ENCODE data around the gene UEVLD.

Gene UEVLD

DNA sequence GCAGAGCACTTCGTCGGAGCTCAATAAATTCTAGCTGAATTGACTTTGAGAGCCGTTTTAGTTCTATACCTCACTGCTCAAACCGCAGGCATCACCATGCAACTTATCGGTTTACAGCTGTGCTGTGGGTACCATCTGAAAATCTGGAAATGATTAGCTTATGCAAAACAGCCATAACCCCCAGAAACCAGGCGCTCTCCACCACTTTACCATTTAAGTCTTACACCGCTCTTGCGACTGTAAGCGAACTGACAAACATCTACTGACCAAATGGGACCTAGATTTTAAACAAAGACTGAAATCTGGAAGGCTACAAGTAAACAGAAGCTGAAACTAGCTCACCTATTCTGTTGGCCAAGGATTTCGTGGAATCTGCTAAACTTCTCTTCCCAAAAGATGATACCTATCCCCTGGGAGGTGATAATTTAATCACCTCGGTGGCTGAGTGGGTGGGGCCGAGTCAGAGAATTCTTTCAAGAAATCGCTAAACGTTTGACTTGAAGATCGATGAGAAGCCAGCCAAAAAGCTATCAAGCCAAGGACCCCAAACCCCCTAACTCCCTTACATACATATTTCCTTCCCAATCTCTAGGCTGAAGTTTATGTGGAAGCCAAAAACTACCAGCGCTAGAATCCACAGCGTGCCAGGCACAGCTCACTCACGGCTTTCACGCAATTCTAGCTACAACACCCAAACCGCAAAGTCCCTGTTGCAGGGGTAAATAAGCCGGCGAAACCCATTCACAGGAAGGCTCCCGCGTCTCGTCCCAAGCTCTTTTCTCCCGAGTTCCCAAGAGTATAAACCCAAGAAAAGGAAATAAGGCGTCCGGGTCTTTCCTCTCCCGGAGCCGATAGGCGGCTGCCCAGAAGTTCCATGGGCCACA is 45.0 kb upstream of the UEVLD start:
- DNase-seq: peak; percentile 77
- peak overlapping the region; percentile 99 for H3K4me3 ChIP-seq (ENCODE audit: low read length)
- peaks cover 57% of the 10 kb centered on the region for H3K79me2 ChIP-seq (ENCODE audit: low read length)
- peak overlapping the region; percentile 88 for H2AFZ ChIP-seq (ENCODE audit: low read length)
- peak overlapping the region; percentile 88; the same call in 1 of the 2 replicates for H3K27ac ChIP-seq (ENCODE audit: low read length)
- no peaks in the 10 kb centered on the region for H3K9me2 ChIP-seq (replicated peaks; ENCODE audit: insufficient read depth, low read length)
- peaks cover 21% of the 10 kb centered on the region for H3F3A ChIP-seq (ENCODE audit: insufficient read depth, low read length)
- H3K27me3 ChIP-seq (replicated peaks; ENCODE audit: insufficient read depth, low read length): no peaks in the 10 kb centered on the region
- H3K4me1 ChIP-seq (ENCODE audit: low read length): peaks cover 8% of the 10 kb centered on the region
- H4K20me1 ChIP-seq (ENCODE audit: insufficient read depth, low read length): no peaks in the 10 kb centered on the region
- peak overlapping the region; percentile 84 for H3K4me2 ChIP-seq (ENCODE audit: low read depth, low read length)
- TF ChIP-seq EZH2phosphoT487 (IDR thresholded peaks at IDR 0.05; ENCODE audit: low read length) (no peak), EZH2 (optimal IDR thresholded peaks at IDR 0.05; ENCODE audit: low read depth, low read length) (no peak)
- TF ChIP-seq, protein P1, sequence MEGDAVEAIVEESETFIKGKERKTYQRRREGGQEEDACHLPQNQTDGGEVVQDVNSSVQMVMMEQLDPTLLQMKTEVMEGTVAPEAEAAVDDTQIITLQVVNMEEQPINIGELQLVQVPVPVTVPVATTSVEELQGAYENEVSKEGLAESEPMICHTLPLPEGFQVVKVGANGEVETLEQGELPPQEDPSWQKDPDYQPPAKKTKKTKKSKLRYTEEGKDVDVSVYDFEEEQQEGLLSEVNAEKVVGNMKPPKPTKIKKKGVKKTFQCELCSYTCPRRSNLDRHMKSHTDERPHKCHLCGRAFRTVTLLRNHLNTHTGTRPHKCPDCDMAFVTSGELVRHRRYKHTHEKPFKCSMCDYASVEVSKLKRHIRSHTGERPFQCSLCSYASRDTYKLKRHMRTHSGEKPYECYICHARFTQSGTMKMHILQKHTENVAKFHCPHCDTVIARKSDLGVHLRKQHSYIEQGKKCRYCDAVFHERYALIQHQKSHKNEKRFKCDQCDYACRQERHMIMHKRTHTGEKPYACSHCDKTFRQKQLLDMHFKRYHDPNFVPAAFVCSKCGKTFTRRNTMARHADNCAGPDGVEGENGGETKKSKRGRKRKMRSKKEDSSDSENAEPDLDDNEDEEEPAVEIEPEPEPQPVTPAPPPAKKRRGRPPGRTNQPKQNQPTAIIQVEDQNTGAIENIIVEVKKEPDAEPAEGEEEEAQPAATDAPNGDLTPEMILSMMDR (IDR thresholded peaks at IDR 0.05; ENCODE audit: low read length): no peak
- peak overlapping the region; percentile 87 for H3K9ac ChIP-seq (ENCODE audit: low read length)
- no peaks in the 10 kb centered on the region for H3K36me3 ChIP-seq (replicated peaks; ENCODE audit: insufficient read depth, low read length)
- no peaks in the 10 kb centered on the region for H3K9me3 ChIP-seq (replicated peaks; ENCODE audit: insufficient read depth, low read length)

DNA sequence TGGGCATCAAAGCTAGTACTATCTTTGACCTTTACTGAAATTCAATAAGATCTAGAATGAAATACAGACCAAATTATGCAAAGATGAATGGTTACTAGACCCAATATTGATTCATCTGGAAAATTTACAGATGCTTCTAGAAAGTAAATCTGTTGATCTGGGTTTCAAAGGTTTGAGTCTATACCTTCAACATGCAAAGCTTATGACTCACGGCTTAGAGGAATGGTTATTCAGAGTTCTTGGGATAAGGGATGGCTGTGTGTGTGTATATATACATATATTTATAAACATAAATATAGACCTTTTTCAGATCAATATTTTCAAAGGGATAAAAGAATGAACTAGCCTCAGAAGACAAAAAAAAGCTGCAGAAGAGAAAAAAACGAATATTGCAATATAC is 44.3 kb upstream of the UEVLD start:
- no peak for DNase-seq
- no peaks in the 10 kb centered on the region for H3K36me3 ChIP-seq (replicated peaks; ENCODE audit: insufficient read depth, low read length)
- no peaks in the 10 kb centered on the region for H4K20me1 ChIP-seq (ENCODE audit: insufficient read depth, low read length)
- TF ChIP-seq EZH2 (optimal IDR thresholded peaks at IDR 0.05; ENCODE audit: low read depth, low read length) (no peak), EZH2phosphoT487 (IDR thresholded peaks at IDR 0.05; ENCODE audit: low read length) (no peak)
- TF ChIP-seq, protein P1 (IDR thresholded peaks at IDR 0.05; ENCODE audit: low read length): no peak
- peaks cover 21% of the 10 kb centered on the region for H3F3A ChIP-seq (ENCODE audit: insufficient read depth, low read length)
- H3K9me3 ChIP-seq (replicated peaks; ENCODE audit: insufficient read depth, low read length): no peaks in the 10 kb centered on the region
- H3K27ac ChIP-seq (ENCODE audit: low read length): peak overlapping the region; percentile 88; the same call in 1 of the 2 replicates
- H3K9me2 ChIP-seq (replicated peaks; ENCODE audit: insufficient read depth, low read length): no peaks in the 10 kb centered on the region
- H3K4me1 ChIP-seq (ENCODE audit: low read length): peaks cover 8% of the 10 kb centered on the region
- H3K9ac ChIP-seq (ENCODE audit: low read length): no peak overlapping the region; the same call in 1 of the 2 replicates
- H3K79me2 ChIP-seq (ENCODE audit: low read length): peaks cover 63% of the 10 kb centered on the region
- H3K4me3 ChIP-seq (ENCODE audit: low read length): peak overlapping the region; percentile 99; the same call in 1 of the 2 replicates
- no peak overlapping the region for H2AFZ ChIP-seq (ENCODE audit: low read length)
- H3K27me3 ChIP-seq (replicated peaks; ENCODE audit: insufficient read depth, low read length): no peaks in the 10 kb centered on the region
- H3K4me2 ChIP-seq (ENCODE audit: low read depth, low read length): peak overlapping the region; percentile 84

DNA sequence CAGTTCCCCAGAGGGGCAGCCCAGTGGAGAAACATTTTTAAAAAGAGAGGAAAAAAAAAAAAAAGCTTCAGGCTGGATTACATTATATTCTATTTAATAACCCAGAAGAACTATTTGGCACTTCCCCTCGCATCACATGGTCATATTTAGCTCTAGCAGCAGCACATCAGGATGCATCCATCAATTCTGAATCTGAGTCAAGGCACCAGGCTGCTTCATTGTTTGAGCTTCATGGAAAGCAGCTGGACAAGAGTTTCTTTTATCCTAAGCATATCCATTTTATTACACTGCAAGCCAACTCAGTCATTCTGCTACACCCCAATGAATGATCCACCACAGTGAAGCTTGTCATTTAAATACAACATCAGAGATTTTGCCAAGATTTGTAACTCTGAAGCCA is 35.6 kb upstream of the UEVLD start:
- Histone ChIP-seq H3K36me3 (replicated peaks; ENCODE audit: insufficient read depth, low read length) (no peaks in the 10 kb centered on the region), H3K79me2 (ENCODE audit: low read length) (peaks cover 97% of the 10 kb centered on the region), H4K20me1 (ENCODE audit: insufficient read depth, low read length) (peaks cover 3% of the 10 kb centered on the region; the same call in 1 of the 2 replicates), H3K27ac (ENCODE audit: low read length) (no peak overlapping the region), H3K4me1 (ENCODE audit: low read length) (no peaks in the 10 kb centered on the region), H3K4me2 (ENCODE audit: low read depth, low read length) (no peak overlapping the region), H3K9me2 (replicated peaks; ENCODE audit: insufficient read depth, low read length) (no peaks in the 10 kb centered on the region), H3K27me3 (replicated peaks; ENCODE audit: insufficient read depth, low read length) (no peaks in the 10 kb centered on the region), H3K9ac (ENCODE audit: low read length) (no peak overlapping the region), H3K9me3 (replicated peaks; ENCODE audit: insufficient read depth, low read length) (no peaks in the 10 kb centered on the region), H3K4me3 (ENCODE audit: low read length) (no peak overlapping the region), H2AFZ (ENCODE audit: low read length) (no peak overlapping the region), H3F3A (ENCODE audit: insufficient read depth, low read length) (no peaks in the 10 kb centered on the region)
- no peak for DNase-seq
- TF ChIP-seq EZH2phosphoT487 (IDR thresholded peaks at IDR 0.05; ENCODE audit: low read length): no peak
- TF ChIP-seq, protein P1 (IDR thresholded peaks at IDR 0.05; ENCODE audit: low read length): no peak
- TF ChIP-seq EZH2 (optimal IDR thresholded peaks at IDR 0.05; ENCODE audit: low read depth, low read length): no peak
